IMR-90 (cell line): ENCODE data around the gene GGACT. TPM values are rescaled to one million over a fixed set of nuclear protein-coding genes. Genes with fewer than 3 reads are reported as not detected.

Experiments
- ATAC-seq: fragments of 200-7000 bp; cut with Tn5 transposase; 2 replicates; pipeline ENCODE4 v1.9.1; 2020; ENCODE audit warnings: low read depth, mild to moderate bottlenecking, moderate library complexity
- BruUV-seq: library from RNA; stranded (reverse); fragments of 400-500 nt; replicated peaks from 2 replicates; lab custom pipeline; 2021; lab: Mats Ljungman, UMichigan
- CTCF ChIA-PET: fragments of 300-600 bp; formaldehyde crosslinking; extraction: SDS; loops from one replicate; lab custom pipeline; 2021; ENCODE audit warnings: antibody characterized with exemption; lab: Yijun Ruan, JAX
- POLR2A ChIA-PET: fragments of 300-600 bp; sonication (Branson Sonifier 250); formaldehyde crosslinking; loops from one replicate; lab custom pipeline; 2022; ENCODE audit warnings: antibody characterized with exemption; ENCODE audit not compliant: unreplicated experiment; lab: Charles Lee
- DNase-seq: peaks from one replicate; pipeline ENCODE4 v3.0.0; 2013
- H2AFZ ChIP-seq: replicated peaks from 2 replicates; pipeline ENCODE3; 2013; ENCODE audit warnings: low read length, mild to moderate bottlenecking; ENCODE audit not compliant: poor library complexity
- H2AK5ac ChIP-seq: 2 replicates; pipeline ENCODE4 v1.6.1; 2013; ENCODE audit warnings: low read depth, low read length, inconsistent platforms
- H2AK9ac ChIP-seq: replicated peaks from 2 replicates; pipeline ENCODE3; 2013; ENCODE audit warnings: mild to moderate bottlenecking, low read depth, low read length, moderate library complexity; ENCODE audit not compliant: poor library complexity
- H2BK120ac ChIP-seq: 2 replicates; pipeline ENCODE4 v1.6.1; 2013; ENCODE audit warnings: low read depth, low read length, inconsistent platforms
- H2BK15ac ChIP-seq: 3 replicates; pipeline ENCODE4 v1.6.1; 2013; ENCODE audit warnings: low read depth, low read length, inconsistent platforms
- H2BK20ac ChIP-seq: 2 replicates; pipeline ENCODE4 v1.6.1; 2013; ENCODE audit warnings: low read depth, mild to moderate bottlenecking, inconsistent platforms, low read length, moderate library complexity
- H2BK5ac ChIP-seq: 2 replicates; pipeline ENCODE4 v1.6.1; 2013; ENCODE audit warnings: mild to moderate bottlenecking, low read depth, low read length, inconsistent platforms; ENCODE audit not compliant: poor library complexity, severe bottlenecking
- H3K14ac ChIP-seq: replicated peaks from 2 replicates; pipeline ENCODE4 v1.6.1; 2013; ENCODE audit warnings: low read depth, low read length, inconsistent platforms
- H3K18ac ChIP-seq: 2 replicates; pipeline ENCODE4 v1.6.1; 2013; ENCODE audit warnings: low read depth, low read length, control low read depth
- H3K23ac ChIP-seq: 2 replicates; pipeline ENCODE4 v1.6.1; 2013; ENCODE audit warnings: low read depth, low read length, inconsistent platforms
- H3K27ac ChIP-seq: 2 replicates; pipeline ENCODE4 v1.5.1; 2013; ENCODE audit warnings: mild to moderate bottlenecking, control low read depth, low read length; ENCODE audit not compliant: insufficient read depth
- H3K27me3 ChIP-seq: 2 replicates; pipeline ENCODE4 v1.6.1; 2013; ENCODE audit warnings: low read length; ENCODE audit not compliant: control insufficient read depth, insufficient read depth
- H3K36me3 ChIP-seq: 2 replicates; pipeline ENCODE4 v1.6.1; 2013; ENCODE audit warnings: low read length, mixed read lengths; ENCODE audit not compliant: control insufficient read depth, insufficient read depth
- H3K4ac ChIP-seq: 2 replicates; pipeline ENCODE4 v1.6.1; 2013; ENCODE audit warnings: low read depth, low read length, inconsistent platforms
- H3K4me1 ChIP-seq: 2 replicates; pipeline ENCODE4 v1.6.1; 2013; ENCODE audit warnings: low read length, mixed read lengths; ENCODE audit not compliant: control insufficient read depth, insufficient read depth
- H3K4me2 ChIP-seq: 2 replicates; pipeline ENCODE4 v1.6.1; 2013; ENCODE audit warnings: low read depth, mild to moderate bottlenecking, control low read depth, low read length, moderate library complexity
- H3K4me3 ChIP-seq: 2 replicates; pipeline ENCODE4 v1.5.1; 2013; ENCODE audit warnings: low read depth, mild to moderate bottlenecking, control low read depth, low read length, moderate library complexity; ENCODE audit not compliant: insufficient read depth
- H3K56ac ChIP-seq: 2 replicates; pipeline ENCODE4 v1.6.1; 2013; ENCODE audit warnings: low read length, inconsistent platforms; ENCODE audit not compliant: insufficient read depth; ENCODE audit errors: extremely low read depth
- H3K79me1 ChIP-seq, 2 experiments: 2 replicates each; pipeline ENCODE4 v1.6.1; 2013; ENCODE audit warnings: low read length in 2 of 2, inconsistent platforms in 1 of 2, low read depth in 1 of 2
- H3K9ac ChIP-seq: 2 replicates; pipeline ENCODE4 v1.6.1; 2013; ENCODE audit warnings: low read depth, low read length, control low read depth
- H3K9me1 ChIP-seq: 2 replicates; pipeline ENCODE4 v1.6.1; 2013; ENCODE audit warnings: low read length, inconsistent platforms; ENCODE audit not compliant: insufficient read depth
- H3K9me3 ChIP-seq: 2 replicates; pipeline ENCODE4 v1.6.1; 2013; ENCODE audit warnings: low read length; ENCODE audit not compliant: control insufficient read depth, insufficient read depth
- H4K20me1 ChIP-seq: 2 replicates; pipeline ENCODE4 v1.6.1; 2013; ENCODE audit warnings: low read length, inconsistent platforms; ENCODE audit not compliant: insufficient read depth
- H4K5ac ChIP-seq: 2 replicates; pipeline ENCODE4 v1.6.1; 2013; ENCODE audit warnings: mild to moderate bottlenecking, low read depth, low read length, control low read depth
- H4K8ac ChIP-seq, 2 experiments: 2 replicates each; pipeline ENCODE4 v1.6.1; 2013; ENCODE audit warnings: low read depth in 2 of 2, low read length in 2 of 2, control low read depth in 1 of 2, inconsistent platforms in 1 of 2
- H4K91ac ChIP-seq: 2 replicates; pipeline ENCODE4 v1.6.1; 2013; ENCODE audit warnings: low read depth, low read length, inconsistent platforms; ENCODE audit not compliant: insufficient read depth
- ELK1 ChIP-seq: fragments of 150-350 bp; IDR thresholded peaks from 2 replicates; pipeline ENCODE4 v1.6.1; 2016; ENCODE audit warnings: low read depth, mild to moderate bottlenecking, low read length, moderate library complexity, borderline replicate concordance
- MAFK ChIP-seq: IDR thresholded peaks from 2 replicates; pipeline ENCODE4 v1.6.1; 2012; ENCODE audit warnings: low read depth, low read length, improper control_type of control experiment
- MXI1 ChIP-seq: IDR thresholded peaks from 2 replicates; pipeline ENCODE4 v1.6.1; 2012; ENCODE audit warnings: low read depth, mild to moderate bottlenecking, low read length, moderate library complexity, borderline replicate concordance
- NFE2L2 ChIP-seq: fragments of 150-350 bp; IDR thresholded peaks from 2 replicates; pipeline ENCODE4 v1.6.1; 2016; ENCODE audit warnings: low read depth, mild to moderate bottlenecking, low read length
- WGBS, 2 experiments: methylation state at CpG; one replicate each; pipeline versions ENCODE4 v1.1.5 to v1.1.7; 2013; ENCODE audit warnings: missing lambda C conversion rate in 2 of 2; ENCODE audit not compliant: insufficient read length in 1 of 2; ENCODE audit errors: extremely low coverage in 2 of 2; 5-methylcytosine and 5-hydroxymethylcytosine counted together
- dilution Hi-C: fragments of 300-500 bp; cut with HindIII; formaldehyde crosslinking; loops from one replicate; pipeline ENCODE4 v1.14.3; 2018; ENCODE audit warnings: low sequenced_read_pairs; ENCODE audit not compliant: unreplicated experiment
- in situ Hi-C: fragments of 300-500 bp; cut with MboI; formaldehyde crosslinking; loops from 3 replicates; pipeline ENCODE4 v1.14.3; 2019; ENCODE audit warnings: low sequenced_read_pairs, inconsistent platforms, mixed read lengths
- intact Hi-C: fragments of 100-400 bp; cut with micrococcal nuclease; formaldehyde crosslinking; loops from 2 replicates; pipeline ENCODE4 v1.10.0; 2022
- polyA plus RNA-seq, 3 experiments: library from polyadenylated mRNA; depleted of rRNA; stranded (reverse); fragments of >200 nt; gene quantifications; 2 replicates each; pipeline ENCODE4 v1.2.3, GENCODE V29; 2012; ENCODE audit warnings: low replicate concordance in 1 of 3
- total RNA-seq: library from RNA; depleted of rRNA; stranded (reverse); fragments of >200 nt; gene quantifications from 2 replicates; pipeline ENCODE4 v1.2.3, GENCODE V29; 2012

GGACT gene
- total and polyA plus RNA-seq, 2 of the 4 experiments (the other 2 are of a cell fraction), result 2.0 to 2.6 TPM

- no peaks in the 10 kb centered on the region for H3K79me1 ChIP-seq
- H2AK9ac ChIP-seq, result no peak overlapping the region
- dilution Hi-C loops (no loop called here), intact Hi-C loops (no loop called here), in situ Hi-C loops (no loop called here)
- H3K27me3 ChIP-seq, result no peaks in the 10 kb centered on the region
- no peak overlapping the region for H3K18ac ChIP-seq
- no peaks in the 10 kb centered on the region for H4K20me1 ChIP-seq
- no CpG with 5 or more reads among the region's 1 CpG for WGBS, 2 experiments
- H3K4me2 ChIP-seq, result no peak overlapping the region
- no peak overlapping the region for H2AK5ac ChIP-seq
- no peak for ATAC-seq
- ChIA-PET CTCF (no interaction called here), POLR2A (no interaction called here)
- no peak overlapping the region for H3K9ac ChIP-seq
- H3K9me1 ChIP-seq, result no peaks in the 10 kb centered on the region
- no peak overlapping the region for H2BK15ac ChIP-seq
- DNase-seq, result peak; percentile 73
- no peak overlapping the region for H3K4ac ChIP-seq
- peaks cover 2% of the 10 kb centered on the region; the same call in 1 of the 2 replicates for H3K4me1 ChIP-seq
- H3K14ac ChIP-seq, result no peak overlapping the region
- no peak overlapping the region for H3K23ac ChIP-seq
- no peaks in the 10 kb centered on the region for H3K36me3 ChIP-seq
- no peak overlapping the region for H4K8ac ChIP-seq
- H3K4me3 ChIP-seq, result no peak overlapping the region
- H2BK5ac ChIP-seq, result no peak overlapping the region
- no peaks in the 10 kb centered on the region for H3K9me3 ChIP-seq
- H2AFZ ChIP-seq, result no peak overlapping the region
- H4K91ac ChIP-seq, result no peak overlapping the region
- BruUV-seq, result no TSS peak
- H4K5ac ChIP-seq, result no peak overlapping the region
- no peak overlapping the region for H2BK120ac ChIP-seq
- H2BK20ac ChIP-seq, result no peak overlapping the region
- no peak overlapping the region for H3K27ac ChIP-seq
- TF ChIP-seq ELK1 (no peak), MAFK (peak; percentile 73), MXI1 (no peak), NFE2L2 (peak; percentile 75)
- H3K56ac ChIP-seq, result no peak overlapping the region
Measured at GRCh38 chr13:100497389-100497788, 91.2 kb downstream of the GGACT start.
